Heart left ventricle (tissue), 13 donors: ENCODE results near the gene ZNF597.

Experiments used
- POLR2A ChIP-seq, 2 donors: fragments of 450-650 bp; IDR thresholded peaks; one replicate each; pipeline ENCODE4 v1.6.1; 2017; ENCODE audit warnings: antibody characterized with exemption in 2 of 2, mild to moderate bottlenecking in 2 of 2, moderate library complexity in 2 of 2
- TF ChIP-seq, protein P1 (sequence below), 12 donors: fragments of 200-600 bp; sonication (generic) in 4 of 12; IDR thresholded peaks; one replicate each; pipeline versions ENCODE4 v1.5.0 to v1.8.0; 2018 to 2022; ENCODE audit warnings: antibody characterized with exemption in 12 of 12, mild to moderate bottlenecking in 5 of 12
- donor health status: ischemic (EF 13 %, LVEDD 7.1; RV severe dilation, severe dysfunction).
- donor health status: DM: no; HTN: yes; CAD: no.
- donor health status: DM: no; HTN: no; CAD: no.
- donor health status: ischemic (EF 25% LVEDD 6.9; RV normal size, moderate dysfunction).
- donor health status: ischemic (EF 25% LVEDD 5.7; RV mildly dilated, moderate dysfunction).
- donor health status: ischemic (EF 35%, LVEDD 5.7; RV mildly dilated, moderate dysfunction).
- donor health status: nonischemic (EF 11% LVEDD 7.7; RV severe dilation, severe dysfunction).
- donor health status: DM: yes; HTN: yes; CAD: no.
- donor health status: PGD.
- donor health status: ischemic (EF 29% LVEDD 5.4; RV normal size, mild dysfunction).
- donor health status: nonischemic (EF 23%, LVEDD 6.1; RV moderate dilation, normal function).

DNA sequence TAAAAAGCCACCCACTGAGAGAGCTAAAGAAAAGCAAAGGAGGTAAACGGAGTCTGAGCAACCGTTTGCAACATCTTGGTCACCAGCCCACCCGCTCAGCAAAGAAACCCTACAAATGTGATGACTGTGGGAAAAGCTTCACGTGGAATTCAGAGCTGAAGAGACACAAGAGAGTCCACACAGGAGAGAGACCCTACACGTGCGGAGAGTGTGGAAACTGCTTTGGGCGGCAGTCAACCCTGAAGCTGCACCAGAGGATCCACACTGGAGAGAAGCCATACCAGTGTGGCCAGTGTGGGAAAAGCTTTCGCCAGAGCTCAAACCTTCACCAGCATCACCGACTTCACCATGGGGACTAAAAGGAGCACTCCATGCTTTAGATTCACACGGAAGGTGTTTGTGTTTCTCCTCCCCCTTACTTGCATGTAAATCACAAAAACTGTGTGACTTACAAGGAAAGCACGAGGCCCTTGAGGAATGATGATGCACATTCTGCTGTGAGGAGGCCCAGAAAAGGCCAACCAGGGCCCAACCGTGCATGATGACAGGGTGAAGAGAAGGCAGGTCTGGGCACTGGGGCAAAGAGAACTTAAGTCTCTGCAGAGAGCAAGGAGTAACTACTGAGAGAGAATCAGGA lies 34.6 kb downstream of the ZNF597 start:
- TF ChIP-seq, protein P1, sequence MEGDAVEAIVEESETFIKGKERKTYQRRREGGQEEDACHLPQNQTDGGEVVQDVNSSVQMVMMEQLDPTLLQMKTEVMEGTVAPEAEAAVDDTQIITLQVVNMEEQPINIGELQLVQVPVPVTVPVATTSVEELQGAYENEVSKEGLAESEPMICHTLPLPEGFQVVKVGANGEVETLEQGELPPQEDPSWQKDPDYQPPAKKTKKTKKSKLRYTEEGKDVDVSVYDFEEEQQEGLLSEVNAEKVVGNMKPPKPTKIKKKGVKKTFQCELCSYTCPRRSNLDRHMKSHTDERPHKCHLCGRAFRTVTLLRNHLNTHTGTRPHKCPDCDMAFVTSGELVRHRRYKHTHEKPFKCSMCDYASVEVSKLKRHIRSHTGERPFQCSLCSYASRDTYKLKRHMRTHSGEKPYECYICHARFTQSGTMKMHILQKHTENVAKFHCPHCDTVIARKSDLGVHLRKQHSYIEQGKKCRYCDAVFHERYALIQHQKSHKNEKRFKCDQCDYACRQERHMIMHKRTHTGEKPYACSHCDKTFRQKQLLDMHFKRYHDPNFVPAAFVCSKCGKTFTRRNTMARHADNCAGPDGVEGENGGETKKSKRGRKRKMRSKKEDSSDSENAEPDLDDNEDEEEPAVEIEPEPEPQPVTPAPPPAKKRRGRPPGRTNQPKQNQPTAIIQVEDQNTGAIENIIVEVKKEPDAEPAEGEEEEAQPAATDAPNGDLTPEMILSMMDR (IDR thresholded peaks at IDR 0.05): no peak
- TF ChIP-seq POLR2A (IDR thresholded peaks at IDR 0.05): no peak
